ENCODE measurements around the gene SLK. TPM values are rescaled to one million over a fixed set of nuclear protein-coding genes. Genes with fewer than 3 reads are reported as not detected.

Gene SLK
- total RNA-seq, 2 donors from 2014 or later = 24.1 to 25.4 TPM

DNA sequence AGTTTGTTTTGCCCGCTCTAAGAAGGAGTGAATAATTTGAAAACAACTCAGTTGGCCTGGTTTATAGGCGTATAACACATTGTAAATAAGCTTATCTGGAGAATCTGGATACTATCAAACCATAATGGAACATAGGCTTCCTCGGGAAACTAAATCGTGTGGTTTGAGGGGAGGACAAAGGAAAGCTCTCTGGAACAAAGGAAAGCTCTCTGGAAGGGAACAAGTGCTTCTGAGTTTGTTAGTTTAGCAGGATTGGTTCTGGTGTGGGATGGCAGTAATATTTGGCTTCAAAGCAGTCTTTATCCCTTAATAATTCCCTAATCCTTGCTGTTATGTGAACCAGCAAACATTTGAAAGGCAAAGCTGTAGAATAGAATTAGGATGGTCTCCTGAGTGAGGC, 15.0 kb upstream of the SLK start:
- ATAC-seq (no peak), DNase-seq (no peak)
- no peak overlapping the region for H3K27ac Mint-ChIP-seq
- H3K4me1 Mint-ChIP-seq = peaks cover 16% of the 10 kb centered on the region
- peaks cover 6% of the 10 kb centered on the region for H3K27me3 Mint-ChIP-seq
- no peaks in the 10 kb centered on the region for H3K9me3 ChIP-seq (ENCODE audit: control insufficient read depth, low read length, poor library complexity, severe bottlenecking)
- H3K36me3 Mint-ChIP-seq (ENCODE audit: low read depth) = peaks cover 3% of the 10 kb centered on the region
- no peak overlapping the region for H3K4me3 Mint-ChIP-seq

- peaks cover 11% of the 10 kb centered on the region for H3K4me1 Mint-ChIP-seq
- H3K4me3 Mint-ChIP-seq = no peak overlapping the region
- DNase-seq (no peak), ATAC-seq (no peak)
- H3K27ac Mint-ChIP-seq = no peak overlapping the region
- H3K36me3 Mint-ChIP-seq (ENCODE audit: low read depth) = peaks cover 3% of the 10 kb centered on the region
- H3K27me3 Mint-ChIP-seq = peaks cover 14% of the 10 kb centered on the region
- no peaks in the 10 kb centered on the region for H3K9me3 ChIP-seq (ENCODE audit: control insufficient read depth, low read length, poor library complexity, severe bottlenecking)
Measured at GRCh38 chr10:103954543-103954942, 12.4 kb upstream of the SLK start.

DNA sequence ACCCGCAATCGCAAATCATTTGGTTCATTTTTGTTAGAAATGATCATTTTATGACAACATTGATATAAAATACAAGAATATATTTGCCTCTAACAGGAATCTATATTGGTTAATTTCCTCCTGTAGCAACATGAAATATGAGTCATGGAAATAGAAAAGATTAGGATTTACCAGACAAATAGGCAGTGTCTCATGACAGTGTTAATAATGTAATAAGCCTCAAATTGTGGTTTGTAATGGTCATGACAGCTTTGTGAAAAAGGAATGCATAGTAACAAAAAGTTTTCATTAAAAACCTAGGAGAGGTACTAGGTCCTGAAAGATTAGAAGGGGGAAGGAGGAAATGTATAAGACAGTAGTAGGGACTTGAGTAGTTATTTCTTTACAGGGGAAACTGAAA, 7.9 kb upstream of the SLK start:
- H3K4me3 Mint-ChIP-seq = no peak overlapping the region
- DNase-seq (no peak), ATAC-seq (no peak)
- peaks cover 4% of the 10 kb centered on the region for H3K4me1 Mint-ChIP-seq
- H3K36me3 Mint-ChIP-seq (ENCODE audit: low read depth) = peaks cover 3% of the 10 kb centered on the region
- peaks cover 16% of the 10 kb centered on the region for H3K27me3 Mint-ChIP-seq
- no peaks in the 10 kb centered on the region for H3K9me3 ChIP-seq (ENCODE audit: control insufficient read depth, low read length, poor library complexity, severe bottlenecking)
- H3K27ac Mint-ChIP-seq = no peak overlapping the region

DNA sequence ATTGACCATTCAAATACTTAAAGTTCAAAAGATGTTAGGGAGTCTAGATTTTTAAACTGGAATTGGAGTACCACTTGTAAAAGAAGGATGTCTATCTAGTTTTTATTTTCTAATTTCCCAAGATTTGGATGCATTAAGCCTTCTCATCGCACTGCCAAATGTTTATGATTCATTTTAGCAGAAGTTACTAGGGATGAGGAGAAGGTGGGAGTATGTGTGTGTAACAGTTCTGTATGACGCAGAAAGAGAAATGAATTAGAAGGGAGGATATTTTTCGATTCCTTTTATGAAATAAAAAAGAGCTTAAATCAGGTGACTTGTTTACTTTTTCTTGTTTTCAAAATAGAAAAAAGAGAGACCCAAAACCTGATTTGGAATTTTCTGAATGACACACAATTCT, 6.8 kb upstream of the SLK start:
- H3K9me3 ChIP-seq (ENCODE audit: control insufficient read depth, low read length, poor library complexity, severe bottlenecking) = no peaks in the 10 kb centered on the region
- Mint-ChIP-seq H3K27me3 (peaks cover 16% of the 10 kb centered on the region), H3K27ac (no peak overlapping the region), H3K4me1 (peaks cover 4% of the 10 kb centered on the region), H3K36me3 (ENCODE audit: low read depth) (peaks cover 3% of the 10 kb centered on the region), H3K4me3 (no peak overlapping the region)
- DNase-seq = no peak
- ATAC-seq = no peak

DNA sequence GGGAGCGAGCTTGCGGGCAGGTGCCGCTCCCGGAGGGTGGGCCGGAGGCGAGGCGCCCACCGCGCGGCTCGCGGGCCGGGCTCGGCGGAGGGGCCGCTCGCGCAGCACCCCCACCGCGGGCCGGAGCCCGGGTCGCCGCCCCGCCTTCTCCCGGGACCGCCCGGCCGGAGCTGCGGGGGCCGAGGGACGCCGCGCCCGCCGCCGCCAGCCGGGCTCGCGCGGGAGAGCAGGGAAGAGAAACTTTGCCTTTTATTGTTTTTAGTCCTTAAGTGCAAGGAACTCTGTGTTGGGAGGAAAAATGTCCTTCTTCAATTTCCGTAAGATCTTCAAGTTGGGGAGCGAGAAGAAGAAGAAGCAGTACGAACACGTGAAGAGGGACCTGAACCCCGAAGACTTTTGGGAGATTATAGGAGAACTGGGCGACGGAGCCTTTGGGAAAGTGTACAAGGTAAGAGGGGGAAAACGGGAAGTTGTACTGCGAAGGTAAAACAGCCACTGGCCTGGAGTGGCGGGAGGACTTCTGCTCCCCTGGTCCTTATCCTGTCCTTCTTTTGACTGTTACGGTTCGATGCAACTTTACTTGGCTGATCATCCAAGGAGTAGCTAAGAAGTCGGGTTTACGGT, 620 bp downstream of the SLK start:
- ATAC-seq (peak; percentile 35), DNase-seq (peak in 1 of 3 donors; percentile 16)
- Mint-ChIP-seq H3K36me3 (ENCODE audit: low read depth) (peaks cover 3% of the 10 kb centered on the region), H3K4me3 (peak overlapping the region; percentile 99), H3K4me1 (peaks cover 34% of the 10 kb centered on the region), H3K27me3 (no peaks in the 10 kb centered on the region), H3K27ac (peak overlapping the region; percentile 97)
- no peaks in the 10 kb centered on the region for H3K9me3 ChIP-seq (ENCODE audit: control insufficient read depth, low read length, poor library complexity, severe bottlenecking)

DNA sequence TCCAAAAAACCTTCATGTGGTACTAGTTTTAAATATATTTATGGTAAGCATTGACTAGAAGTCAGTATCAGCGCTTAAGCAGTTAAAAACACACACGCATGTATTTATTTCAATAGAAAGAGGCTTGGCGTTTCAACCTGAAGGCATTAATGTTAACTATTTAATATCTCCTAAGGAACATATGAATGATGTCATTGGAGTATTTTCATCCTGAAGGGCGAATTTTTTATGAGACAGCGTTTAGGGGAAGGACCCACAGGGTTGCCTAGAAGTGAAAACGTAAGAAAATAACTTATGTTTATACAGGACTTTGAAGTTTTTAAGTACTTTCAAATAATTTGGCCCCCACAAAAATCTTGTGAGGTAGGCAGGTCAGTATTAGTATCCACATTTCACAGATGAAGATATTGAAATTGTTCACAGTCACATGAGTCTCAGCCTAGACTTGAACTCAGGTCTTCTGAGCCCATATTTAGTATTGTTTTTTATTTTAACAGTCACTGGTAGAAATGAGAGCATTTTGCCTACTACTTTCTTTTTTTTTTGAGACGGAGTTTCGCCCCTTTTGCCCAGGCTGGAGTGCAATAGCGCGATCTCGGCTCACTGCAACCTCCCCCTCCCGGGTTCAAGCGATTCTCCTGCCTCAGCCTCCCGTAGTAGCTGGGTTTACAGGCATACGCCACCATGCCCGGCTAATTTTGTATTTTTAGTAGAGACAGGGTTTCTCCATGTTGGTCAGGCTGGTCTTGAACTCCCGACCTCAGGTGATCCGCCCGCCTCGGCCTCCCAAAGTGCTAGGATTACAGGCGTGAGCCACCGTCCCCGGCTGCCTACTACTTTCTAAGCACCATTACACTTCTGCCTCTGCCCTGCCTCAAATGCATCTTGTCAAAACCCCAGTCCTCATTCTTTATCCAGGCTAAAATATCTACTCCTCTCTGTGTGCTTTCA, 1.8 kb downstream of the SLK start:
- H3K4me3 Mint-ChIP-seq = peak overlapping the region; percentile 99
- H3K27me3 Mint-ChIP-seq = no peaks in the 10 kb centered on the region
- peaks cover 5% of the 10 kb centered on the region for H3K36me3 Mint-ChIP-seq (ENCODE audit: low read depth)
- ATAC-seq (no peak), DNase-seq (no peak)
- H3K9me3 ChIP-seq (ENCODE audit: control insufficient read depth, low read length, poor library complexity, severe bottlenecking) = no peaks in the 10 kb centered on the region
- peaks cover 44% of the 10 kb centered on the region for H3K4me1 Mint-ChIP-seq
- H3K27ac Mint-ChIP-seq = peak overlapping the region; percentile 97

- ATAC-seq (no peak), DNase-seq (no peak)
- H3K9me3 ChIP-seq (ENCODE audit: control insufficient read depth, low read length, poor library complexity, severe bottlenecking) = no peaks in the 10 kb centered on the region
- H3K36me3 Mint-ChIP-seq (ENCODE audit: low read depth) = peaks cover 5% of the 10 kb centered on the region
- peak overlapping the region; percentile 99 for H3K4me3 Mint-ChIP-seq
- no peaks in the 10 kb centered on the region for H3K27me3 Mint-ChIP-seq
- peaks cover 48% of the 10 kb centered on the region for H3K4me1 Mint-ChIP-seq
- peak overlapping the region; percentile 97 for H3K27ac Mint-ChIP-seq
Measured at GRCh38 chr10:103969436-103969835, 2.5 kb downstream of the SLK start.

- no peak for ATAC-seq
- peaks cover 51% of the 10 kb centered on the region for H3K4me1 Mint-ChIP-seq
- H3K27ac Mint-ChIP-seq = peak overlapping the region; percentile 97
- no peaks in the 10 kb centered on the region for H3K27me3 Mint-ChIP-seq
- no peaks in the 10 kb centered on the region for H3K9me3 ChIP-seq (ENCODE audit: control insufficient read depth, low read length, poor library complexity, severe bottlenecking)
- H3K36me3 Mint-ChIP-seq (ENCODE audit: low read depth) = peaks cover 5% of the 10 kb centered on the region
- peak overlapping the region; percentile 99 for H3K4me3 Mint-ChIP-seq
- DNase-seq = no peak
Measured at GRCh38 chr10:103969857-103970627, 3.1 kb downstream of the SLK start.

DNA sequence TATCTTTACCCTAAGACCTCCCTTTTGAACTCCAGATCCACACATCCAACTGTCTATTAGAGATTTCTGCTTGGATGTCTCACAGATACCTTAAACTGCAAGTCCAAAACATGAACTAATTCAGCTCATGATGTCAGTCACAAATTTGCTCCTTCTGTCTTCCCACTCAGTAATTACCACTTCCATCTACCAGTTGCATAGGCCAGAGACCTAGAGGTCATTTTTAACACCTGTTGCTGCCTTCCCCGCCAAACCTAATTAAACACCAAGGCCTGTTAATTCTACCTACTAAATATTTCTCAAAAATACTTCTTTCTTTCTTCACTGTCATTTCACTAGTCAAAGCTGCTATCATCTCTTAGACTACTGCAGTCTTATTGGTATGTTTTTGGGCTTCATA, 8.2 kb downstream of the SLK start:
- H3K4me3 Mint-ChIP-seq = no peak overlapping the region

DNA sequence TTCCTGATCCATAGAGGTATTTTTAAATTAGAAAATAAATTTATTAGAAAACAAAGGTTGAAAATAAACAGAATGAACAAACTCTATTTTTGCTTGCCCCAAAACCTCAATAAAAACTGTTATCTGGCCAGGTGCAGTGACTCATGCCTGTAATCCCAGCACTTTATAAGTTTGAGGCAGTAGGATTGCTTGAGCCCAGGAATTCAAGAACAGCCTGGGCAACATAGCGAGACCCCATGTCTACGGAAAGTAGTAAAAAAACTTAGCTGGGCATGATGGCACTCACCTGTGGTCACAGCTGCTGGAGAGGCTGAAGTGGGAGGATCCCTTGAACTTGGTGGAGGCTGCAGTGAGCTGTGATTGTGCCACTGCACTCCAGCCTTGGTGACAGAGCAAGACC, 10.3 kb downstream of the SLK start:
- no peaks in the 10 kb centered on the region for H3K9me3 ChIP-seq (ENCODE audit: control insufficient read depth, low read length, poor library complexity, severe bottlenecking)
- peaks cover 2% of the 10 kb centered on the region for H3K36me3 Mint-ChIP-seq (ENCODE audit: low read depth)
- peaks cover 47% of the 10 kb centered on the region for H3K4me1 Mint-ChIP-seq
- no peak overlapping the region for H3K4me3 Mint-ChIP-seq
- H3K27me3 Mint-ChIP-seq = no peaks in the 10 kb centered on the region
- ATAC-seq (no peak), DNase-seq (no peak)
- H3K27ac Mint-ChIP-seq = no peak overlapping the region

More for the DNA sequence above, 8.2 kb downstream of the SLK start:
- no peaks in the 10 kb centered on the region for H3K9me3 ChIP-seq (ENCODE audit: control insufficient read depth, low read length, poor library complexity, severe bottlenecking)
- H3K27ac Mint-ChIP-seq = peak overlapping the region; percentile 1
- peaks cover 2% of the 10 kb centered on the region for H3K36me3 Mint-ChIP-seq (ENCODE audit: low read depth)
- no peak for DNase-seq
- no peaks in the 10 kb centered on the region for H3K27me3 Mint-ChIP-seq
- no peak for ATAC-seq
- peaks cover 43% of the 10 kb centered on the region for H3K4me1 Mint-ChIP-seq

DNA sequence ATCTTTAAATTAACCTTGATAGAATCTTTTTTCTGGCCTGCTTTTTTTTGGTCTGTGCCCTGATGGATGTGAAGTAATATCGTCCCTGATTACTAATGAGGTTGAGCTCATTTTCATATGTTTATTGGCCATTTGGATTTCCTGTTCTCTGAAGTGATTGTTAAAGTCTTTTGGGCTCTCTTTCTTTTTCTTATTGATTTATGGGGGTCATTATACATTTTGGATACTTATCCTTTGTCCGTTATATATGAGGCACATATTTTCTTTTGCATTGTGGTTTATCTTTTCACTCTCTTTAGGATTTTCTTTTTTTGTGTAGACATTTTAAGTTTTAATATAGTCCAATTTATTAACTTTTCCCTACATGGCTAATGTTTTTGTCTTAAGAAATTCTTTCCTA, 12.6 kb downstream of the SLK start:
- no peaks in the 10 kb centered on the region for H3K9me3 ChIP-seq (ENCODE audit: control insufficient read depth, low read length, poor library complexity, severe bottlenecking)
- DNase-seq = no peak
- Mint-ChIP-seq H3K4me3 (no peak overlapping the region), H3K36me3 (ENCODE audit: low read depth) (no peaks in the 10 kb centered on the region), H3K27me3 (no peaks in the 10 kb centered on the region), H3K4me1 (peaks cover 47% of the 10 kb centered on the region), H3K27ac (no peak overlapping the region)
- ATAC-seq = no peak

GRCh38 chr10:103980288-103980906, 13.5 kb downstream of the SLK start:
- DNase-seq (no peak), ATAC-seq (no peak)
- H3K27ac Mint-ChIP-seq = peak overlapping the region; percentile 27
- no peaks in the 10 kb centered on the region for H3K36me3 Mint-ChIP-seq (ENCODE audit: low read depth)
- no peak overlapping the region for H3K4me3 Mint-ChIP-seq
- H3K9me3 ChIP-seq (ENCODE audit: control insufficient read depth, low read length, poor library complexity, severe bottlenecking) = no peaks in the 10 kb centered on the region
- peaks cover 44% of the 10 kb centered on the region for H3K4me1 Mint-ChIP-seq
- no peaks in the 10 kb centered on the region for H3K27me3 Mint-ChIP-seq

- no peaks in the 10 kb centered on the region for H3K9me3 ChIP-seq (ENCODE audit: control insufficient read depth, low read length, poor library complexity, severe bottlenecking)
- Mint-ChIP-seq H3K4me3 (peak overlapping the region; percentile 52), H3K4me1 (peaks cover 47% of the 10 kb centered on the region), H3K27ac (peak overlapping the region; percentile 90), H3K27me3 (no peaks in the 10 kb centered on the region), H3K36me3 (ENCODE audit: low read depth) (no peaks in the 10 kb centered on the region)
- DNase-seq (no peak), ATAC-seq (no peak)
Measured at GRCh38 chr10:103982639-103983038, 15.7 kb downstream of the SLK start.

All from T-helper 17 cell (primary cell).